NAMALWA (cell line): ENCODE measurements around the gene PDLIM4.

Experiments
- DNase-seq: peaks from one replicate; pipeline ENCODE4 v3.0.0-alpha.2; 2015; ENCODE audit warnings: low spot score

PDLIM4 gene

DNA sequence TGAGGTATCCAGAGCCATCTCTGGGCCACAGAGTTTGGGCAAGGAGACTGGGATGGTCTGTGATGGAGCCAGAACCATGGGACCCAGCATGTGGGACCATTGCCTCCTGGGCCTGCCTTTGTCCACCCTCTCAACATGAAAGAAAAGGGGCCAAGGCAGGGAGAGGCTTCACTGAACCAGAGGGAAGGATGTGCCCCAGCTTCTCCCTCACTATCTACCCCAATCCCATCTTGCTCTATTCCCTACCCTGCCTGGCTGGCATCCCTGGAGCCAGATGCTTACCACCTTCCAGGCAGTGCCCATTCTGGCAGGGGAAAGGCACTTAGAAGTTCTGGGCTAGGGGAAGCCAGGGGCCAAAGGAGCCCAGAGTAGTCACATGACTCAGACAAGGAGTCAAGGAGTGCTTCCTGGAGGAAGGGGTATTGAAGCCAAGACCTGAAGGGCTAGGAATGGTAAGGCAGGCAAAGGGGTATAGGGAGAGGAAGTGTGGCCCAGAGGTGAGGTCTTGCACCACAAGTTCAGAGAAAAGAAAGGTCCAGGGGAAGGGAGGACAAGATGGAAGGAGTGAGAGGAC lies 9.8 kb downstream of the PDLIM4 start:
- no peak for DNase-seq

DNA sequence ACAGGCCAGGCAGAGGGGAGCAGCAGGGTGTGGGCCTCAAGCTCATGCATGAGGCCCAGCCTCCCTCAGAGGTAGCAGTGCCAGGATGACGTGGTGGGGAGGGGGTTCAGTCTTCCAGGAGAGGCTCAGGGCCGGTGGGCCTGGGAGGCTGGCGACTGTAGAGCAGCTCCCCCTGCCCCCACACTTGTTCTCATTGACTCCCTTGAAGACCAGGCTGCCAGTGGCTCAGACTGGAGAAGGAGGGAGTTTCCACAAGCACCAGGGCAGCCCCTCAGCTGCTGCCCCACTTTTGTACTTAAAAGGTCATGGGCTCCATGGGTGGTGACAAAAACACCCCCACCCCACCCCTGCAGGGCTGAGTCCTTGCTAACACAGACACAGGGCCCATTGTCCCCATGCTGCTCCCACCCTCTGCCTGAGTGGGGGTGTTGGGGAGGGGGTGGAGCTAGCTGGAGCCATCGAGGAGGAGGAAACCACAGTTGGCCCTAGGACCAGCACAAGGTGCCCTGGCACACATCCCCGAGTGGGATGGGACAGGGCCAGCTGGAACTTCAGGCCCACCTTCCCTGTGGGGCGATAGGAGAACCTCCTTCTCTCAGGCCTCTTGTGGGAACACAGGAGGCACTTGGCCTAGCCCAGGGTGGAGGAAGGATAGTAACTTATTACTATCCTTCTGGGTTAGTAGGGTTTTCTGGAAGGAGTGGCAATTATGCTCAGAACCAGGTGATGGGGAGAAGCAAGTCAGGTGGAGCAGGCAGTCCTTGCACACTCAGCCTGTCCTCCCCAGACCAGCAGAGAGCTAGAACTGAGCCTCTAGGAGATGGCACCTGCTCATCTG lies 10.7 kb downstream of the PDLIM4 start:
- DNase-seq: no peak

DNA sequence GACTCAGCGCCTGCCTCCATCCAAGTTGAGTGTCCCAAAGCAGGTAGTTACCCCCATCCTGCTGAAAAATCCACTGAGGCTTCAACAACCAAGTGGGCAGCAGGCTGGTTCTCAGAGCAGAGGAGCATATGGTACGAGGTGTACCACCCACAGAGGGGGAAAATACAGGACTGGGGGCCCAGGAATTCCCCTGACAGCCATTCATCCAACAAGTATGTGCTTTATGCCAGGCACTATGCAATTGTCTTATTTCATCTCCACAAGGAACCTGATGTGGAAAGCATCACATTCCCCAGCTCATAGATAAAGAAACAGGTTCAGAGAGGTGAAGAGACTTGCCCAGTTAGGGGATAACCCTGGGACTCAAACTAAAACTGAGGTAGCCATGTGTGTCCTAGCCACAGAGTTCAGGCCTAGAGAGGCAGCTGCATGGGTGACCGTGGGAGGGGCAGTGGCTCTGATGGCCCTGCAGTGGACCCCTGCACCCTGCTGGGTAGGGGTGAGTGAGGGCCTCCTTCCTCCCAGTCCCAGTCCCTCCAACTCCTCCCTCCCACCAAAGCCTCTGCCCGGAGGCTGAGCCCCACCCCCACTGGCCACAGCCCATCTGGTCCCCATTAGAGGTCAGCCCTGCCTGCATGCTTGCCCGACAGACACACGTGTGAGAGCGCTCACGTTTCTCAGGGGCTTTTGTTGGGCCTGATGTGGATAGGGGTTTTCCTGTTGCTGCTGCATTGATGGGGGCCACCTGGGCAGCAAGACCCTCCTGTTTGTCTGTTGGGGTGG lies 11.5 kb downstream of the PDLIM4 start:
- DNase-seq: no peak

DNA sequence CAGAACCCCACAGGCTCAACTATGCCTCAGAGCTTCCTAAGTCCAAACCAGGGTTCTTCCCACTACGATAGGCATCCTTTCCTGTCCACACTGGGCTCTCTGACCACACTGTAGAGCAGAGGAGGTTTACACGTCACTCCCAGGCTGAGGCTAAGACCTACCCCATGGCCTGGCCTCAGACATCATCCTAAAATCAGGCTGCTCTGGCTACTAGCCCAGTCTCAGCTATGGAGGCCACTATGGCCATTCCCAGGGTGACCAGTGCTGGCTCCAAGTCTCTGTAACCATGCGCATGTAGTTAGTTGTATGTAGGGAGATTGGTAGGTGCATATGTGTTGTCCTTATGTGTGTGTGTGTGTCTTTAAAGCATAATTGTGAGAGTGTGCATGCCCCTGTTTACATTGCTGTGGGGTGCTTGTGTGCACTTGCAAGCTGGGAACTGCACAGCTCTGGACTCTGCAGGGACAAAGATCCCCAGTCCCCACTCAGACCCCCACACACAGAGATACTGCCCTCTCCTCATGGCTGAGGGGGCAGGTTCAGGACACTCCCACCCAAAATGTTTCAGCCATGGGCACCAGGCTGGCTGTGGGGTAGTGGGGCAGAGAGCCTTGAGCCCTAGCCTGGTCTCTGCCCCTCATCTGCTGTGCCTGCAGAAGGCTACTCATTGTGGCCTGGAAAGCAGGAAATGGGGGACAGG lies 12.3 kb downstream of the PDLIM4 start:
- DNase-seq: no peak

DNA sequence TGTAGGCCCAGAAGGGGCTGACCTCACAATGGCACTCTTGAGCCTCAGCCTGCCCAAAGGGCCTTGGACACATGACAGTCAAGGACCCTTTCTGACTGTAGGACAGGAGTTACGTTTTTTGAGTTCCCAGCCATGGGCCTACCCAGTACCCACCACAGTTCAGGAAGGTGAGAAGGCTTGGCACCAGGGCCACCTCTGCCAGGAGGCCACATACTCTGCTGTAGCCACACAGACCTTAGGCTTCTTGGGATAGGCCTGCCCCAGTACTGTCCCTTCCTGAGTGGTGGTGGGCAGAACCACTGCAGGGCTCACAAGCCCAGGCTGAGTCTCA lies 12.8 kb downstream of the PDLIM4 start:
- no peak for DNase-seq

DNA sequence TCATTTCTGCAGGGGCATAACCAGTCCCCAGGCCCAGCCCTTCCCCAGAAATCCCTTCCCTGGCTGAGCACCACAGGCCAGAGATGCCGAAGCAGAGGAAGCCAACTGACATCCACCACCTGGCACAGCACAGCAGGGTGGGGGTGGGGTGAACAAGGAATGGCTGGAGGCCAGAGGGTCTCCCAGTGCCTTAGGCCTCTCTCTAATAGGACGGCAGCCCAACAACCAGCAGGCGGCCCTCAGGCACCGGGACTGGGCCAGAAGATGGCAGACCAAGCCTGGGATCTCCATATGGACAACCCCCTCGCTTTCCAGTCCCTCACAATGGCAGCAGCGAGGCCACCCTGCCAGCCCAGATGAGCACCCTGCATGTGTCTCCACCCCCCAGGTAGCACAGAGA lies 13.2 kb downstream of the PDLIM4 start:
- DNase-seq: no peak

DNA sequence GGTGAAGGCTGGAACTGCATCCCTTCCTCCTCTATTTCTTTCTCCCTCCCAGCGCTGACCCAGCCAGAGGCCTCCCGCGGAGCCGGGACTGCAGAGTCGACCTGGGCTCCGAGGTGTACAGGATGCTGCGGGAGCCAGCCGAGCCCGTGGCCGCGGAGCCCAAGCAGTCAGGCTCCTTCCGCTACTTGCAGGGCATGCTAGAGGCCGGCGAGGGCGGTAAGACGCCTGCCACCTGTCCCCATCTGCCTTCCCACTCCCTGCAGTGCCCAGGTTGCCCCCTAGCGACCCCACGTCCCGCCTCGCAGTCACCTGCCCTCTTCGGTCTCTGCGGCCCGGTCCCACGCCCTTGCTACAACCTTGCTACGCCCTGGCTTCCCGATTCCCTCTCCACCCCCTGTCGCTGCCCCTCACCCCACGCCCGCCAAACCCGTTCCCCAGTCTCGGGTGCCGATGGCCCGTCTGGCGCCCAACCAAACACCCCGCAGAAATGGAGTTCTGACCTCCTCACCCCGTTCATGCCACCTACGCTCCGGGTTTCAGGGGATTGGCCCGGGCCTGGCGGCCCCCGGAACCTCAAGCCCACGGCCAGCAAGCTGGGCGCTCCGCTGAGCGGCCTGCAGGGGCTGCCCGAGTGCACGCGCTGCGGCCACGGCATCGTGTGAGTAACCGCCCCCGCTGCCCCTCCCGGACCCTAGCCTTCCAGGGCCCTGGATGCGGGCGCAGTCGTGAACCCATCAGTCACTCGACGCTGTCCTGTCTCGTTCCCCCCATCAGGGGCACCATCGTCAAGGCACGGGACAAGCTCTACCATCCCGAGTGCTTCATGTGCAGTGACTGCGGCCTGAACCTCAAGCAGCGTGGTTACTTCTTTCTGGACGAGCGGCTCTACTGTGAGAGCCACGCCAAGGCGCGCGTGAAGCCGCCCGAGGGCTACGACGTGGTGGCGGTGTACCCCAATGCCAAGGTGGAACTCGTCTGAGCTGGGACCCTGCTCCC lies 14.1 kb downstream of the PDLIM4 start:
- DNase-seq: no peak

DNA sequence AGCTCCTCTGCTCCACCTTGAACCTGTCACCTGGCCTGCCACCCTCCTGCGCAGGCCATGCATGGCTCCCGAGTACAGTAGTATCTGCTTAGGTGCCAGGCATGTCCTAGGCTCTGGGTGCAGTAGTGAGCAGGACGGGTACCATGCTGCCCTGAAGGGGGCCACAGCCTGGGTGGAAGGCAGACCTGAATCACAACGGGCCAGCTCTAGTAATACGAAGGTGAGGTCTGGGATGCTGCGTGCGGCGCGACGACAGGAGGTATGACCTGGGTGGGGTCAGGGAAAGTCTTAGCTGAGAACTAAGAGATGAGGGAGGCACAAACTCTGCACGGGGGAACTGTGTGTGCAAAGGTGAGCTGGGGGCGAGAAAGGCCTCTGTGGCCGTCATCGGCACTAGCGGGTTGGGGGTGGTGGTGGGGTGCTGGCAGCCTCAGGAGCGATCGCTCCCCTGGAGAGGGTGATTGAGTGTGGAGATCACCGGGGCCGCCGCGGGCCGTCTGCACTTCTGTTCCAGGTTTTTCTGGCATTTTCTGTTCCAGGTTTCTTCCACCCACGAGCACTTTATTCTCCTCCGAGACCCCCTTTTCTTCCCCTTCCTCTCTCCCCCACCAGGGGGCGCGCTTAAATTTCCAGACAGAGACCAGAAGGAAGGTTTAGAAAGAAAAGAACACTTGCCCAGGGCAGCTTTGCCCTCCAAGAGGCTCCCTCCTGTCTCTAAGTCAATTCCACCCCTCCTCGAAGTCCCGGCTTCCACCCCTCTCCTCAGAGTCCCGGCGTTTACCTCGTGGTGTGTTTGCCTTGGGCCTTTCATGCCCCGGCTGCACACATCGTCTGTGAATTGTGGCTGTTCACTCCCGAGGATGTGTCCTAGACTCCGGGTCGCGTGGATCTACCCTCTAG lies 15.1 kb downstream of the PDLIM4 start:
- peak; percentile 84 for DNase-seq

DNA sequence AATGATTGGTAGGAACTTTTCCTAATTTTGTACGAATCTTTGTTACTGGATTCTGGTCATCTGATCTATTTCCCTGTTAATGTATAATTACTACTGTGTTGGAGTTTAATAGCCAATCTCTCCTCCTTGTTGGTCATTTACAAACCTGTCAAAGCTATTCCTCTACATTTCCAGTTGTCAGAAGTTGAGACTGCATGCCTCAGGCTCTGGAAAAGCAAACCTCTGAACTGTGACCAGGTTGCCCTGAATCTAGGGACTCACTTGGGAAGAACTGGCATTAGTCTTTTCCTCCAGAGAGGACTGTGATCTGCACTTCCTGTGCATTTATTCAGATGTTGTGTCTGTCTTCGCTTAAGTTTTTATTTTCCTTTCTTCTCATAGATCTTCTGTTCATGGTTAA lies 16.1 kb downstream of the PDLIM4 start:
- no peak for DNase-seq

DNA sequence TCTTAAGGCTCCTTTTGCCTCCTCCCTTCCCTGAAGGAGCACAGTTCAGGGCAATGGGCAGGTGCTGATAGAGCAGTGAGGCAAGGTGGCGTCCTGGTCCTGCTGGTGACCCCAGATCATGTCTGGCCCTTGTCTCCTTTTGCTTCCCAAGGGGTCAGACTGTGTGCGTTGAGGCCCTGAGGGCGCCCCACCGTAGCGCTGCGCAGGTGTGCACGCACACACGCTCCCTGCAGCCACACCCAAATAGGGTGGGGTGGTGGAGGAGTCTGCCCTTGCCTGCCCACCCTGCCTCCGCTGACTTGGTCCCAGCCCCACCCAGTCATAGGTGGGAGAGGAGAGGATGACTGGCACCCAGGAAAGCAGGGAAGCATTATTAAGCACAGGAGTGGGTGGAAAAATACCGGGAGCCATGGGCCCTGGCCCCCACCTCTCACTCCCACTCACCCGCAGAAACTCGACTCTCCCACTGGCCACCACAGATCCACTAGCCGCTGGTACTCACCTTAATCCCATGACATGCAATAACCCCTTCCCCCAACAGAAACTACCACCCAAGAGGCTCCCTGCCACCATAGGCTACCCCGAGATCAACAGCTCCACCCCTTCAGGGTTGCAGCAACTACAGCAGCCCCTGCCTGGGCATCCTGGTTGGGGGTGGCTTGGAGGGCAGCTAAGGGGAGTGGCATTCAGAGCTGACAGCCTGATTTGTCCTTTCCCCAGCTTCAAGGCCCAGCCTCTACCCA lies 16.7 kb downstream of the PDLIM4 start:
- DNase-seq: no peak

DNA sequence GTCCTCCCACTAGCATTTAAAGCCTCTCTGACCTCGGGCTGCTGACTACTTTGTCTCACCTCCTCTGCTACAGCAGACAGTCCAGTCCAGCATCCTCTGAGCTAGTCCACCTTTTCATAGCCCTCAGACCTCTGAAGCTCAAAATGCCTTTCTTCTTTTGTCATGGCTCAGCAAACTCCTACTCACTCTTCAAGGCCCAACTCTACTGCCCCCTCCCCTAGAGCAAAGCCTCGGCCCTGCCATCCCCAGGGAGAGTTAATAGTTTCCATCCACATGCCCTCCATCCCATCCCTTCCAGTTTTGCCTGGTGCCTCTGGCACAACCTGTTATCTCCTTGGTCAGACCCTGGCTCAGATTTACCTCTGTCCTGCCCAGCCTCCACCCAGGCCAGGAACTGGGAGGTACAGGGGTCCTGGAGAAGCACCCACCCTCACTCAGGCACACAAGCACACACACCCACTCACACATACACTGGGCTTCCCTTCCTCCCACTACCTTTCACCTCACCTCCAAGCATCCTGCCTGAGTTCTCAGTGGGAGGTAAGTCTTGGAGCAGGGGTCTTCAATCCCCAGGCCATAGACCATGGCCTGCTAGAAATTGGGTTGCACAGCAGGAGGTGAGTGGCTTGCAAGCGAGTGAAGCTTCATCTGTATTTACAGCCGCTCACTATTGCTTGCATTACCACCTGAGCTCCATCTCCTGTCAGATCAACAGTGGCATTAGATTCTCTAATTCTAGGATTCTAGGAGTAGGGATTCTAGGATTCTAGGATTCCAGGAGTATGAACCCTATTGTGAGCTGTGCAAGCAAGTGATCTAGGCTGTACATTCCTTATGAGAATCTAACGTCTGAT lies 18.1 kb downstream of the PDLIM4 start:
- no peak for DNase-seq

DNA sequence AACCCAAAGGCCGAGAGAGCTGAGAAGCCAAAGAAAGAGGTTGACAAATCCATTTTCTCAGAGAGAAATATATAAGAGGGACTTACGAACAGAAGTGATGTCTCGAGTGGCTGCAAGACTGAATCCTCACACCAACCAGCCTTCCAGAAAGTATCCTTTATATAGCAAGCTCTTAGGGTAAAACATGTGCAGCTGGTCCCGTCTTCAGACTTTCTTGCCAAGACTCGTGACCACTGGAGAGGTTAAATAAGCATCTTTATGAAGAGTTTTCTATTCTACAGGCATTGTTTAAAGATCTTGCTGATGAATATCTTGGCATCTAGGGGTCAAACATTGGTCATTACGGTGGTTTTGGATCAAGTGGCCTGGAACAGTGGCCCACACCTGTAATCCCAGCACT lies 19.8 kb downstream of the PDLIM4 start:
- no peak for DNase-seq

DNA sequence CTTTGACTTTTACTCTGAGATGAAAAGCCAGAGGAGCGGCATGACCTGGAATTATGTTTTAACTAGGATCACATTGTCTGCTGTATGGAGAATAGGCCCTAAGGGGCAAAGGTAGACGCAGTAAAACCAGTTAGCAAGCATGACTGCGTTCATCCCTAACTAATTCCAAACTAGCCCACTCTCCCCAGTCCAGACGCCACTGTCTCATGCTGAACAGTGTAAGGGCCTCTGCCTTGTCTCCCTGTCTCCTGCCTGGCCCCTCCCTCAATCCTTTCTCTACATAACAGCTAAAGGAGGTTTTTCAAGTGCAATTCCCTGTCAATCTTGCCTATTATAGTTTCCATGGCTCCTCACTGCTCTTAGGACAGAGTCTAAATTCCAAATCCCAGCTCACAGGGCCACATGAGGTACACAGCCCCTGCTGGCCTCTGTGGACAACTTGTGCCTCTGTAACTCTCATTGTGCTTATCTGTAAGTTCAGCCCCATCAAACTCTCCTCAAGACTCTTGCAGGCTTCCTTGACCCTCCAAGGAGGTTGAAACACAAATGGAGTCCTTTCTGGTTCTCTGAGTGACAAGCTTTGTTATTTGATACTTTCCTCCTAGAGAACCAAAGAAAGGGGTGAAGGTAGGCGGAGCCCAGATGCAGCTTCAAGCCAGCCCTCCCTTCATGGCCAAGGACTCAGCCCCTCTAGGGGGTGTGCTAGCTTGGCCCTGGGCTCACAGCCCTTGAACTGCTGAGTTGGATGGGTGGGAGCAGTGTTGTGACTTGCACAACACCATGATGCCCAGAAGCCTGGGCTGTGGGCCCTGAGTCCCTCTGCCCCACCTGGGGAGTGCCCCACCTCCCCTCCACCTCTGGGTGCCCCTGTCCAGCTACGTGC lies 20.7 kb downstream of the PDLIM4 start:
- no peak for DNase-seq

DNA sequence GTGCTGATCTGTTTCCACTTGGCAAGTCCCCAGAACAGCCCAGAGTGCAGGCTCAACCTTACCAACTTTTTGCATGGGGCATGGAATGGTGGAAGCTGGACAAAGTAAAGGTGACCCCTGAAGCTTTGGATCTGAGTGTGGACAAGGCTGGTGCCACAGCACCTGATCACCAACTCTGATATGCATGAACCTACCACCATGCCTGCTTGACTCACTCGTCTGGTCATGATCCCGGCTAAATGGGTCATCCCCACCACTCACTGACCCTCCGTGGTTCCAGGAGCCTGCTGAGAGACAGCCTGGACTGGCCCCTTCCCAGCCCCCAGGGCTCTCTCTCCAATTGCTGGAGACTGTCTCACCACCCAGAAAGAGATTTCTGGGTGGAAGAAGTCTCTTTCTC lies 22.3 kb downstream of the PDLIM4 start:
- DNase-seq: no peak

DNA sequence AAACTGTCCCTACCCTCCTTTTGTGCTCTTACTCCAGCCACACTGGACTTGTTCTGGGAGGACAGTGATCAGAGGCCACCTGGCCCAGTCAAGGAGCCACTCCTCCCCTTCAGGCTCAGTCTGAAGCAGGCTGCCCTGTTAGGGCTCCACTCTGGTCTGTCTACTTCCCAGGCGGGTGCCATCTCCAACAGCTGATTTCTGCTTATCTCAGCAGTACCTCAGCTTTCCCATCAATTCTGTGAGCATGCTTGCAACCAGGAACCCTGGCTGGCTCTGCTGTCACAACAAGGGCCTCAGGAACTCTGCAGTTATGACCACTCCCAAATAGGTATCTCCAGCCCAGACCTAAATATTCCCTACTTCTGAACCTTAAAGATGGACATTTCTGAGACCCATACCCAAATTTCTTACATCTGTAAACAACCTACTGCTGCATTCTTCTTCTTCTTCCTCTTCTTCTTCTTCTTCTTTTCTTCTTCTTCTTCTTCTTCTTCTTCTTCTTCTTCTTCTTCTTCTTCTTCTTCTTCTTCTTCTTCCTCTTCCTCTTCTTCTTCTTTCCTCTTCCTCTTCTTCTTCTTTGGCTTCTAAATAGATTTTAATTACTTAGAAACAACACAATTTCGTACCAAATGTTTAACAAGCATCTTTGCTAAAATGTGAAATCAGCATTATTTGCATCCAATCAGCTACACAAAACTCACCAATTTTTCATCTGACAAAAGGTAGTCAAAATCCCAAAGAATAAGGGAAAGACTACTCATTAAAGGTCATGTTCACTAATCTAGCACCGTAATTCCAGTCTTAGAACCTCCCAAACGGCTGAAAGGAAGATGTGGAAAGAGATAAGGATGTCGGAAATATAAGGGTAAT lies 23.1 kb downstream of the PDLIM4 start:
- DNase-seq: no peak

DNA sequence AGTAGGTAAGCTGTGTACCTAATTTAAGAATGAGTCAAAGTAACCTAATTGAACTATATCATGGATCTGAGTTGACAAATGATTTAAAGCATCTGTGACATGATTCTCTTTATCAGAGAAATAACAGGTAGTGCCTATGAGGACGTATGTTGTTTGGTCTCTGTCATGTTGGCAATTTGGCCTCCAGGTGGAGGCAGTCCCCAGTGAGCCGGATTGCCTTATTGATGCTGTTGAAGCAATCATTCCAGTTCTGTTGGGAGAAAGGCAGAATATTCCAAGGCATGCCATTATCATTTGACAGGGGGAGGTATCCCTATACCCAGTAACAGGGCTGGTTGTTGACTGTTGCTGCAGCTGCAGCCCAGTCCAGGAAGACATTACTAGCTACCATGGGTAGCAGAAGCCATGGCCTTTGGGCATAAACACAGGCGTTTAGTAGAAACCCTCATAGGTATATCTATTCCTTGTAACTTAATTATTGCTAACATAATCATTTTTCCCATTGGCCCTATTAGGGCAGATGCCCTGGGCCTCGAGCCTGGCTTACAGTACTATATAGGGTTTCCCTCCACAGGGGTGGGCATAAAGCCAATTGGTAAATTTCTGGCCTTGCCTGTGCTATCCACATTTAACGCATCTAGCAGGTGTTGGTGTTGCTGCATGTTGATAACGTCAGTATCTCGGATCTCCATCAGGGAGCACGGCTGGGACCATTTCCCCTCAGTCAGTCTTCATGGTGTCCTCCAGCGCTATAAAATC lies 24.5 kb downstream of the PDLIM4 start:
- DNase-seq: no peak
